HG03457 (cell line): ENCODE data around the gene ENTPD6.
"Not testable (repeated sequence)": the region's sequence is repeated elsewhere in the genome, so short reads cannot be mapped to it uniquely, and the experiment has no call there.

ENCODE experiments used
- ATAC-seq: cut with Tn5 transposase; IDR thresholded peaks from one replicate; pipeline ENCODE4 v1.9.1; 2021; ENCODE audit warnings: moderate number of reproducible peaks; ENCODE audit not compliant: unreplicated experiment

Gene ENTPD6

GRCh38 chr20:25253606-25254275 is 58.2 kb downstream of the ENTPD6 start:
- ATAC-seq, result no peak

GRCh38 chr20:25254571-25254970 is 59.1 kb downstream of the ENTPD6 start:
- no peak for ATAC-seq

- no peak for ATAC-seq
Measured at GRCh38 chr20:25254986-25255680, 59.6 kb downstream of the ENTPD6 start.

- no peak for ATAC-seq
Measured at GRCh38 chr20:25256226-25256859, 60.8 kb downstream of the ENTPD6 start.

- ATAC-seq, result no peak
Measured at GRCh38 chr20:25257130-25257529, 61.6 kb downstream of the ENTPD6 start.

- ATAC-seq, result no peak
Measured at GRCh38 chr20:25257756-25258475, 62.4 kb downstream of the ENTPD6 start.

GRCh38 chr20:25258476-25258805 is 62.9 kb downstream of the ENTPD6 start:
- no peak for ATAC-seq

GRCh38 chr20:25258828-25259227 is 63.3 kb downstream of the ENTPD6 start:
- no peak for ATAC-seq

- ATAC-seq, result no peak
Measured at GRCh38 chr20:25259358-25259757, 63.8 kb downstream of the ENTPD6 start.

- no peak for ATAC-seq
Measured at GRCh38 chr20:25259788-25260254, 64.3 kb downstream of the ENTPD6 start.

GRCh38 chr20:25260770-25261437 is 65.4 kb downstream of the ENTPD6 start:
- ATAC-seq, result not testable (repeated sequence)

GRCh38 chr20:25269057-25269832 is 73.7 kb downstream of the ENTPD6 start:
- no peak for ATAC-seq

- ATAC-seq, result no peak
Measured at GRCh38 chr20:25269833-25270170, 74.3 kb downstream of the ENTPD6 start.

- ATAC-seq, result no peak
Measured at GRCh38 chr20:25270829-25271251, 75.3 kb downstream of the ENTPD6 start.

- ATAC-seq, result no peak
Measured at GRCh38 chr20:25271486-25272222, 76.1 kb downstream of the ENTPD6 start.

GRCh38 chr20:25272223-25273000 is 76.9 kb downstream of the ENTPD6 start:
- no peak for ATAC-seq

- no peak for ATAC-seq
Measured at GRCh38 chr20:25273046-25273445, 77.5 kb downstream of the ENTPD6 start.

GRCh38 chr20:25273541-25274358 is 78.2 kb downstream of the ENTPD6 start:
- ATAC-seq, result no peak
